Activated T-cell treated with anti-CD3 and anti-CD28 coated beads, Interleukin-2, amount 50 U/mL, for 24 hours (primary cell): ENCODE results near the gene HDAC4.
A peak's percentile ranks its signal among the peaks of the same experiment; 100 is the strongest.

Experiments used
- DNase-seq: peaks from one replicate; pipeline ENCODE4 v3.0.0-alpha.2; 2020
- H3K27ac Mint-ChIP-seq: 2 replicates; pipeline ENCODE4 v1.8.0; 2020; ENCODE audit warnings: mild to moderate bottlenecking, mixed read lengths
- H3K27me3 Mint-ChIP-seq: 2 replicates; pipeline ENCODE4 v1.8.0; 2020; ENCODE audit warnings: mixed read lengths
- H3K36me3 Mint-ChIP-seq: 2 replicates; pipeline ENCODE4 v1.8.0; 2020; ENCODE audit warnings: low read depth, mixed read lengths
- H3K4me1 Mint-ChIP-seq: 2 replicates; pipeline ENCODE4 v1.8.0; 2020; ENCODE audit warnings: low read depth, mixed read lengths
- H3K4me3 Mint-ChIP-seq: 2 replicates; pipeline ENCODE4 v1.8.0; 2020; ENCODE audit warnings: mild to moderate bottlenecking, moderate library complexity, mixed read lengths
- H3K9me3 Mint-ChIP-seq: 2 replicates; pipeline ENCODE4 v1.8.0; 2020; ENCODE audit warnings: mixed read lengths

Gene HDAC4

DNA sequence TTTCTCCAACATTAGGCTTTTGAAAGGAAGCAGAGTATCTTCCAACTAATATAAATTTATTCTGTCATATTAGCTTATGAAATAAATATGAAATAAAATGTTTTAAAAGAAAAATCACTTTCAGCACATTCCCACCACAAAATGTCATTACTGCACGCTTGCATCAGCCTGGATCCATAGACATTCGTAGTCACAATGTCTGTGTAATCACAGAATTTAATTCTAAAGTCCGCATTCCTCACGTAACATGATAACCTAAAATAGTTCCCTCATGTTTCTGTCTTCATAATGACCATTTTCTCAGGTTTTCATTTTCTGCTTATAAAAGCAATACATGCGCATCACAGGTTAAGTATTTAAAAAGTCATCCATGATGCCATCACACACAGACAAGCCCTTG is 47.1 kb downstream of the HDAC4 start:
- Mint-ChIP-seq H3K27ac (no peak overlapping the region), H3K27me3 (no peaks in the 10 kb centered on the region), H3K4me3 (no peak overlapping the region), H3K4me1 (peaks cover 5% of the 10 kb centered on the region), H3K9me3 (peaks cover 7% of the 10 kb centered on the region), H3K36me3 (peaks cover 64% of the 10 kb centered on the region)
- no peak for DNase-seq

DNA sequence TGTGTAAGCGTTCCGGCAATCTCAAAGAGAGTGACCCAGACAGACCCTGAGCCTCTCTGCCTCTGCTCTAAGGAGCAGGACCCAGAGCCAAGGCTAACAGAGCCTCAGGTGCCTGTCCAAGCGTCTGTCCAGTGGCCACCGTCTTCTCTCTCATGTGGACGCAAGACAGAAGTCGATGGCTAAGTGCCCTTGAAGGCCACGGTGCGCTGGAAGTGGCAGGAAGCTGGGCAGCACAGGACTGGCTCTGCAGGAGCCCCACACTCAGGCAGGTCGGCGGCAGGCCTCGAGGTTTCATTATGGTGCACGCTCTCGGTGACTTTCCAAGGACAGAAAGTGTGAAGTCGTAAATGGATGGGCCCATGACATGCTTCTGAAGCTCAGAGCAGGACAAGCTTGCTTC is 49.1 kb downstream of the HDAC4 start:
- peaks cover 57% of the 10 kb centered on the region for H3K36me3 Mint-ChIP-seq
- peaks cover 7% of the 10 kb centered on the region for H3K9me3 Mint-ChIP-seq
- no peak overlapping the region for H3K27ac Mint-ChIP-seq
- DNase-seq: no peak
- peaks cover 2% of the 10 kb centered on the region for H3K4me1 Mint-ChIP-seq
- no peaks in the 10 kb centered on the region for H3K27me3 Mint-ChIP-seq
- no peak overlapping the region for H3K4me3 Mint-ChIP-seq

DNA sequence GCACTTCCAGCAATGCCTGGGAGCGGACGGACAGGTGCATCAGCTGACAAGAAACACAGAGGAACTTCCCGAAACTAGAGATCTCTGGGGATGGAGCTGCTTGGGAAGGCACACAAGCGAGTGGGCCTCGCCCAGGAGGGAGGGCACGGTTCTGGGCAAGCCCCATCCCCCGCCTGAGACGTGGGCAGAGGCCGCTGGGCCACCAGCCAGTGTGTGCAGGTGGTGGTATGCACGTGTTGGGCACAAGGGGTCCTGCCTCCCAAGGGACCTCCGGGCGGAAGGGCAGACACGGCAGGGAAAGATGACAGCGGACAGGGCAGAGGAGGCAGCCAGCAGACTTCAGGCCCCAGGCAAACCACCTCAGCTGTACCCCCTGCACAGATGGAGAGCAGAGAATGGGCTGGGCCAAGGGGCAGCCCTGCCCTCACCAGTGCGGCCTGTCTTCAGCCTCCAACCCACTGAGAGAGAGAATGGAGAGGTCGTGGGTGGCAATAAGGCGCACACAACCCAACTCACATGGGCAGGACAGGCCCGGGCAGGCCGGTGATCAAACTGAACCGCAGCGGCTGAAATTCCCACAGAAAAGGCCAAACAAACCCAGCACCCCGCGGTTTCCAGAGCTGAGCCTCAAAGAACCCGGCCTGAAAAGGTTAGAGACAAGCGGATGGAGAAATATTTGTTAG is 51.2 kb downstream of the HDAC4 start:
- H3K27me3 Mint-ChIP-seq: no peaks in the 10 kb centered on the region
- peaks cover 2% of the 10 kb centered on the region for H3K9me3 Mint-ChIP-seq
- H3K4me3 Mint-ChIP-seq: no peak overlapping the region
- H3K36me3 Mint-ChIP-seq: peaks cover 47% of the 10 kb centered on the region
- H3K4me1 Mint-ChIP-seq: peaks cover 2% of the 10 kb centered on the region
- DNase-seq: no peak
- no peak overlapping the region for H3K27ac Mint-ChIP-seq

DNA sequence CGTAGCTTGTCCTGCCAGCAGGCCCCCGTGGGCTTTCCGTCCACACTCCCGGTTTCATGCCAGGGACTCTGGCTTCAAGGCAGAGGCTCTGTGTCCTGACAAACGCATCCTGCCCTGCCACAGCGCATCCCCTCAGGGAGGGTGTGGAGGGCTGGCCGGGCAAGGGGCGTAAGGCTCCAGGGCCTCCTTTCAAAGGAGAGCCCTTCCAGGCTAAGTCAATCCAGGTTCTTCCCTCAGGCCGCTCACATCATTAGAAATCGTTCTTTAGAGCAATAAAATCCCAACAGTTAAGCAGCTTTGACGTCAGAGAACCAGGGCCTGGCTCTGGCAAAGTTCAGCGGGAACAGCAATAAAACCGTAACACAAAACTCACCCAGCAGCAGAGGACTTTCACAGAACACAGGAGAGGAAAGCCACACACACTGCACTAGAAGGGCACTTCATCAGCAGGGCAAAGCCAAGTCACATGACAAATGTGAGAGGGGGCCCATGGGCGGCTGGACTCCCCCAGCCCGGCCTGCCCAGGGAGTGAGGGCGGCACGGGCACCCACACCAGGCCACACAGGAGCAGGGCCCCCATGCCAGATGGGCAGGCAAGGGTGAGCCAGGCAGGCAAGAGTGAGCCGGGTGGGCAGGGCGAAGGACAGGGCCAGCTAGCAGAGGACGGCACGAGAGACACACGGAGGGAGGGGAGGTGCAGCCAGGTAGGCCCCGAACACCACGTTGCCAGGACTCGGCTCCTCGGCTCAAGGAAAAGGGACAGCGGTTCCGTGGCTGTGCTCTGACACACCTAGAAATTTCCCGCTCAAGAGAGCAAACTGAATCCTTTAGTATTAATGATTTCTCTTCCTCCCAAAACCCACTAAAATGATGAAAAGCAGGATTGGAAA is 52.0 kb downstream of the HDAC4 start:
- Mint-ChIP-seq H3K36me3 (peaks cover 50% of the 10 kb centered on the region), H3K27ac (no peak overlapping the region), H3K9me3 (no peaks in the 10 kb centered on the region), H3K27me3 (no peaks in the 10 kb centered on the region), H3K4me3 (no peak overlapping the region), H3K4me1 (peaks cover 2% of the 10 kb centered on the region)
- no peak for DNase-seq

DNA sequence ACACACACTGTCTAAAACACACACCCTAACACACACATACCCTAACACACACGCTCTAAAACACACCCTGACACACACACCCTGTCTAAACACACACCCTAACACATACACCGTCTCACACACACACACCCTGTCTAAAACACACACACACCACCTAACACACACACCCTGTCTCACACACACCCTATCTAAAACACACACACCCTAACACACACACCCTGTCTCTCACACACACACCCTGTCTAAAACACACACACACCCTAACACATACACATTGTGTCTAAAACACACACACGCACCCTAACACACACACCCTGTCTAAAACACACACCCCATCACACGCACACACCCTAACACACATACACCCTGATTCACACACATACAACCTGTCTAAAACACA is 54.1 kb downstream of the HDAC4 start:
- no peak for DNase-seq
- Mint-ChIP-seq H3K4me1 (peaks cover 2% of the 10 kb centered on the region), H3K27me3 (no peaks in the 10 kb centered on the region), H3K36me3 (peaks cover 47% of the 10 kb centered on the region), H3K9me3 (no peaks in the 10 kb centered on the region), H3K4me3 (no peak overlapping the region), H3K27ac (no peak overlapping the region)

DNA sequence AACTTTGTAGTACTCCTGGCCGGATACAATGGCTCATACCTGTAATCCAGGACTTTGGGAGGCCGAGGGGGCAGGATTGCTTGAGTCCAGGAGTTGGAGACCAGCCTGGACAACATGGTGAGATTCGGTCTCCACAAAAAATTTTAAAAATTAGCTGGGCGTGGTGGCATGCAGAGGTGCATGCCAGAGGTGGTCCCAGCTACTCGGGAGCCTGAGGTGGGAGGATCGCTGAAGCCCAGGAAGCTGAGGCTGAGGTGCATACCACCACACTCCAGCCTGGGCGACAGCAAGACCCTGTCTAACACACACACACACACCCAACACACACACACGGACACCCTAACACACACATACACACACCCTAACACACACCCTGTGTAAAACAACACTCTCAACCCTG is 55.6 kb downstream of the HDAC4 start:
- no peaks in the 10 kb centered on the region for H3K27me3 Mint-ChIP-seq
- peaks cover 15% of the 10 kb centered on the region for H3K4me1 Mint-ChIP-seq
- no peak overlapping the region for H3K4me3 Mint-ChIP-seq
- no peak overlapping the region for H3K27ac Mint-ChIP-seq
- DNase-seq: no peak
- peaks cover 35% of the 10 kb centered on the region for H3K36me3 Mint-ChIP-seq
- no peaks in the 10 kb centered on the region for H3K9me3 Mint-ChIP-seq

DNA sequence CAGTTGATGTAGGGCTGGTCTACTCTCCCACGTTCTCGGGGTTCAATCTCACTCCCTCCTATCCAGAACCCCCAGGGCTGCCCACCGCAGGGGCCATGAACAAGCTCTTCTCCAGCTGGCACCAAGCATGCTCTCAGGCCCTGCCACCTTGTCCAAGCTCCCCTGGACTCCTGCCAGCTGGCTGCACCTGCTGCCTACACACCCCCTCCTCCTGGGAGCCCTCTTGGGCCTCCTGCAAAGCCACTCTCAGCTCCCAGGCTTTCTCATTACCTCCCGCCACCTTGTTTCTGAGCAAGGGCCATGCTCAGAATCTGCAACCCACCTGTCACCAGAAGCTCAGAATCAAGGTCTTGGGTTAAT is 56.0 kb downstream of the HDAC4 start:
- Mint-ChIP-seq H3K4me3 (no peak overlapping the region), H3K4me1 (peaks cover 19% of the 10 kb centered on the region), H3K27me3 (no peaks in the 10 kb centered on the region), H3K27ac (no peak overlapping the region), H3K9me3 (no peaks in the 10 kb centered on the region), H3K36me3 (peaks cover 37% of the 10 kb centered on the region)
- no peak for DNase-seq

DNA sequence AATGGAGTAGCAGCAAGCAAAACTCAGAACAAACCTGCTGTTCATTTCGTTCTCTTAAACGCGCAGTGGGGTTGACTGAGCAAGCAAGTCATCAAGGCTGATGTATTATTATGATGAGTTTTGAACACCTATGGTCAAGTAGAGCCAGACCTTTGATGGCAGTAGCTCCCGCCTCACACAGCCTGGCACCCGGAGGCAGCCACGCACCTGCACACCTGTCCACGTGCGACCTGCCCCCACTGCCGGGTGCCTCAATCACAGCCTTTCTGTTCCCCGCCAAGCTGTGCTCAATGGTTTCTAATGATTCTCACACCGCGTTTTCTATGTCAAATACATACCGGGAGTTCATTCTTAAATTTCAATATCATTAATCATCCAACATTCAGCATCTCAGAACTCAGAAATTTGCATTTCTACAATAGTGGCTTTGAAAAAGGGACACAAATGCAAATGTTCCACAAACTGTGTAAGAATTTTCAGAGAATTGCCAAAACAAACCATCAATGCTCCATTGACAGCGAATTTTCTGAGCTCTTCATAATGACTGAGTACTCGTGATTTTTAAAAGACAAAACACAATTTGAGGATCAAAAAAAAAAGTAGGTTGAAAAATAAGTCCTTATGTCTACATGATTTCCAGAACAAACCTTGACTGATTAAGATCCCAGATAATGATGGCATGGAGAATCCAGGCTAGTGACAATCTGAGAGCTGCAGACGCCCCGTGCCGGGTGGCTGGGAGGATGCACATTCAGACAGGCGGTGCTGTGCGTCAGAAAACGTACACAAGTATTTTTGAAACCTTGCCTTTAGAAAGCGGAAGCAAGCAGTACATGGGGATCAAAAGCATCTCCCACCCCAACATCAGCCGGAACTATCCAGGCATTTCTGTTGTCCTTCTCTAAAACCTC is 56.6 kb downstream of the HDAC4 start:
- Mint-ChIP-seq H3K4me3 (no peak overlapping the region), H3K9me3 (no peaks in the 10 kb centered on the region), H3K4me1 (peaks cover 26% of the 10 kb centered on the region), H3K27ac (no peak overlapping the region), H3K36me3 (peaks cover 35% of the 10 kb centered on the region), H3K27me3 (no peaks in the 10 kb centered on the region)
- no peak for DNase-seq

DNA sequence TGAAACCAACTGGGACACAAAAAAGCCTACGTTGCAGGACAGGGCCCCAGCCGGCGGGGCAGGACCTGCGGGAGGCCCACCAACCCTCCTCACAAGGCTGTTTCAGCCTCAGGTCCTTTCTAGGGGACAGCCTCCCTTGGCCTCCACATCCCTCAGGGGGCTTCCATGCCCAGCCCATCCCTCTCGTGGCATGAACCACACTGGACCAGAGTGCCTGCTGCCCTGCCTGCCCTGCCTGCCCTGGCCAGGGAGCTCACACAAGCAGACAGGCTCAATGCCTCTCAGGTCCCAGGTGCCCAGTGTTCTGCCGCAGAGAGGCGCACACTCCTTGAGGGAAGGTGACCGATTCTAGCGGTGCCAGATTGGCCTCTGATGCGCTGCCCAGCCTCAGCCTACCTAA is 57.4 kb downstream of the HDAC4 start:
- Mint-ChIP-seq H3K4me3 (no peak overlapping the region), H3K36me3 (peaks cover 34% of the 10 kb centered on the region), H3K9me3 (no peaks in the 10 kb centered on the region), H3K4me1 (peaks cover 33% of the 10 kb centered on the region), H3K27ac (no peak overlapping the region), H3K27me3 (no peaks in the 10 kb centered on the region)
- DNase-seq: no peak

DNA sequence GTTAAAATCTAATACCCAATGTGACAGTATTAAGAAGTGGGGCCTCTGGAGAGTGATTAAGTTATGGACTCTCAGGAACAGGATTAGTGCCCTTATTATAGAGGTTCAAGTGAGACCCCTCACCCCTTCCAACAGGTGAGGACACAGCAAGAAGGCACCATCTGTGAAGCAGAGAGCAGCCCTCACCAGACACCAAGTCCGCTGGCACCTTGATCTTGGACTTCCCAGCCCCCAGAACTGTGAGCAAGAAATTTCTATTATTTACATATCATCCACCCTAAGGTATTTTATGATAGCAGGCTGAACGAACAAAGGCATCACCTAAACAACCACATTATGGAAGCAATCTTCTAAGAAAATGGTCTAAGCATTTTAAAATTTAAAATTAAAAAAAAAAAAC is 59.0 kb downstream of the HDAC4 start:
- no peak overlapping the region for H3K27ac Mint-ChIP-seq
- no peak for DNase-seq
- H3K36me3 Mint-ChIP-seq: peaks cover 41% of the 10 kb centered on the region
- no peaks in the 10 kb centered on the region for H3K9me3 Mint-ChIP-seq
- peaks cover 38% of the 10 kb centered on the region for H3K4me1 Mint-ChIP-seq
- H3K4me3 Mint-ChIP-seq: no peak overlapping the region
- H3K27me3 Mint-ChIP-seq: no peaks in the 10 kb centered on the region

DNA sequence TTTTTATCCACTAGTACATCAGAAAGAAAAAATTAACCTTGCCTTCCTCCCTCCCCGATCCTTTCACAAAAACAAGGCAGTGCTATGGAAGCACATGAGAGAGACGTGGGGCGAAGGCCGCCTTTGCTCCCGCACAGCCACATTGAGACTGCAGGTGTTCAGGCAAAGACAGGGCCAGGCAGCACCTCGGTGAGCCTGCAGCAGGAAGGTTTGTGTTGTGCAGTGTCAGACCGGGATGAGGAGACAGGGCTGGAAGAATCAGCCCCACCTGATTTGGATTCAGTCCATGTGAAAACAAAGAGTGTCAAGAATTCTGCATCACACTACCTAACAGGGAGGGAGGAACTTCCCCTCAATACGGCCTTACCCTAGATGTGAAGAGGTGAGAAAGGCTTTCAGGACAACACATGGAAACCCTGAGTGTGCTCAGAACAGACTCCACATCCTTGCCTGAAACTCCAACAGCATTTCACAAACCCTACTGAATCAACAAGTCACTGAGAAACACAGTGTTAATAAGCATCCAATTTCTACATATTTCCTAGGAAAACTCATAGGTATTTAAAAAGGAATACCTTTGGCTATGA is 59.6 kb downstream of the HDAC4 start:
- no peak overlapping the region for H3K4me3 Mint-ChIP-seq
- H3K9me3 Mint-ChIP-seq: no peaks in the 10 kb centered on the region
- no peak for DNase-seq
- H3K36me3 Mint-ChIP-seq: peaks cover 46% of the 10 kb centered on the region
- H3K27me3 Mint-ChIP-seq: no peaks in the 10 kb centered on the region
- H3K4me1 Mint-ChIP-seq: peaks cover 40% of the 10 kb centered on the region
- no peak overlapping the region for H3K27ac Mint-ChIP-seq

DNA sequence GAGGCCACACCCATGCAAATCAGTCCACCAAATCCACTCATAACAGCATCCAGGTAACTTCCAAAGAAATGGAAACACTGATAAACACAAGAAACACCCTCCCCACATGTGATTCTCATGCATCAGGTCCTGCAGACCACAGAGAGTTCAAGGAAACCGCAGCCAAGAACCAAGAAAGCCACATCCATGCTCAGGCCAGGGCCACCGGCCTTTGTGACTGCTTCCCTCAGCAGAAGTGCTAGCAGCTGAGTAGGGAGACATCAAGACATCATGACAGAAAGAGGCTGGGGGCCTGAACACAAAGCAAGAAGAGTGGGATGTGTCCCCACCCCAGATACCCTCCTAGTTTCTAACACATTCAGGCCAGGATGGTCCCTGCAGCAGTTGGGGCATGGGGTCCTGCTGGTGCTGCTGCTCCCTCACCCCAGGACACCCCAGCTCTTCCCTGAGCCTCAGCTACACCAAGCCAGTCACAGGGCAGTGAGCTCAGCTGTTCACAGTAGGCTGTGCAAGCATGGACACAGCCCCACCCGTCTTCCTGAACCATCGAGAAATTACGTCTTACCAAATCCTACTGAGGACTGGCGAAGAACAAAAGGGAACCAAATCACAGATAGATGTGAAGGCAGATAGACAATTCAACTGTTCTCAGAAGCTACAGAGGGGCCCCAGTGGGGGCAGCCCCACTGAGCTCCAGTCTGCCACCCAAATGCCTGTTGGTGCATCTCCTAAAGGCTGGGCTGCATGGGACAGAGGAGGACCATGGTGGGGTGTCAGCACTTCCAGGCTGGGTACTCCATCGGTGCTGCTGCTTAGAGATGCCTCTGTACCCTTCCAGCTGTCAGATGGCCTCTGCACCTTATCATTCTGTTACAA is 60.9 kb downstream of the HDAC4 start:
- no peaks in the 10 kb centered on the region for H3K27me3 Mint-ChIP-seq
- H3K4me3 Mint-ChIP-seq: no peak overlapping the region
- H3K9me3 Mint-ChIP-seq: no peaks in the 10 kb centered on the region
- peak overlapping the region; percentile 80 for H3K27ac Mint-ChIP-seq
- DNase-seq: no peak
- peaks cover 54% of the 10 kb centered on the region for H3K36me3 Mint-ChIP-seq
- peaks cover 43% of the 10 kb centered on the region for H3K4me1 Mint-ChIP-seq

DNA sequence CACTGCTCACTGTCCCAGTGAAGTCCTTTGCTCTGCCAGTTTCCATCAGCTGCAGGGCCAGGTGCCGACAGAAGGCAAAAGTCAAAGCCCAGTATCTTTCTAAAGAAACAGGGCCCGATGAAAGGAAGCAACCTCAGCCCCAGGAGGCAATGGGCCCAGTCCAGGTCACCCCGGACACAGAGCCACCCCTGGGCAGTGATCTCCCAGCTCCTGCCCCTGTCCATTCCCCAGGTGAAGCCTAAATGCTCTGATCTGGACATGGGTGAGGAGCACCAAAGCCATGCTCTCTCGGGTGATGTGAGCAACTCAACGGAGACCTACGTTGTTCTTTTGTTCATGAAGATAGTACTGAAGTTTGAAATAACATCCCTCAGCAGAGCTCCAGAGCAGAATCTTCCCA is 61.6 kb downstream of the HDAC4 start:
- Mint-ChIP-seq H3K36me3 (peaks cover 47% of the 10 kb centered on the region), H3K27ac (peak overlapping the region; percentile 80), H3K27me3 (no peaks in the 10 kb centered on the region), H3K4me3 (no peak overlapping the region), H3K4me1 (peaks cover 43% of the 10 kb centered on the region), H3K9me3 (no peaks in the 10 kb centered on the region)
- no peak for DNase-seq
